Effector memory CD4-positive, alpha-beta T cell (primary cell): ENCODE data around the gene CCDC178.
"Not testable (repeated sequence)": the region's sequence is repeated elsewhere in the genome, so short reads cannot be mapped to it uniquely, and the experiment has no call there.

ENCODE experiments used
- DNase-seq, 3 donors: peaks; one replicate each; pipeline ENCODE4 v3.0.0-alpha.2; 2020
- H3K27ac ChIP-seq: 2 replicates; pipeline ENCODE4 v1.7.0; 2013; ENCODE audit warnings: mild to moderate bottlenecking, low read length, moderate library complexity; ENCODE audit not compliant: insufficient read depth, poor library complexity, severe bottlenecking
- H3K27me3 ChIP-seq: replicated peaks from 2 replicates; pipeline ENCODE4 v1.7.0; 2013; ENCODE audit warnings: mild to moderate bottlenecking, low read length; ENCODE audit not compliant: insufficient read depth, control insufficient read depth, poor library complexity, severe bottlenecking
- H3K36me3 ChIP-seq: 2 replicates; pipeline ENCODE4 v1.7.0; 2013; ENCODE audit warnings: mild to moderate bottlenecking, low read length, moderate library complexity; ENCODE audit not compliant: control insufficient read depth, insufficient read depth
- H3K4me1 ChIP-seq: 2 replicates; pipeline ENCODE4 v1.7.0; 2013; ENCODE audit warnings: low read length, mild to moderate bottlenecking; ENCODE audit not compliant: control insufficient read depth, insufficient read depth, poor library complexity, severe bottlenecking
- H3K4me3 ChIP-seq: 2 replicates; pipeline ENCODE4 v1.7.0; 2013; ENCODE audit warnings: low read length, low read depth, mild to moderate bottlenecking; ENCODE audit not compliant: insufficient read depth, poor library complexity, severe bottlenecking
- H3K9me3 ChIP-seq: 2 replicates; pipeline ENCODE4 v1.7.0; 2013; ENCODE audit warnings: mild to moderate bottlenecking, low read length, moderate library complexity; ENCODE audit not compliant: control insufficient read depth

CCDC178 gene

GRCh38 chr18:32956591-32957315 is 483.8 kb downstream of the CCDC178 start:
- Histone ChIP-seq H3K4me1 (no peaks in the 10 kb centered on the region), H3K4me3 (no peak overlapping the region), H3K9me3 (no peaks in the 10 kb centered on the region), H3K27me3 (no peaks in the 10 kb centered on the region), H3K36me3 (no peaks in the 10 kb centered on the region), H3K27ac (no peak overlapping the region)
- DNase-seq: no peak

- not testable (repeated sequence) for H3K9me3 ChIP-seq, H3K27ac ChIP-seq, H3K27me3 ChIP-seq, H3K36me3 ChIP-seq, H3K4me1 ChIP-seq, H3K4me3 ChIP-seq, DNase-seq
These were observed 488.2 kb downstream of the CCDC178 start for GRCh38 chr18:32952318-32952717.

GRCh38 chr18:32937597-32937996 is 502.9 kb downstream of the CCDC178 start:
- Histone ChIP-seq H3K27me3 (no peaks in the 10 kb centered on the region), H3K9me3 (no peaks in the 10 kb centered on the region)

GRCh38 chr18:32937066-32937465 is 503.5 kb downstream of the CCDC178 start:
- Histone ChIP-seq H3K27me3 (no peaks in the 10 kb centered on the region), H3K36me3 (no peaks in the 10 kb centered on the region), H3K9me3 (no peaks in the 10 kb centered on the region), H3K4me1 (no peaks in the 10 kb centered on the region), H3K4me3 (no peak overlapping the region), H3K27ac (no peak overlapping the region)
- DNase-seq: no peak

More at GRCh38 chr18:32937597-32937996, 502.9 kb downstream of the CCDC178 start:
- H3K4me1 ChIP-seq: no peaks in the 10 kb centered on the region
- H3K27ac ChIP-seq: no peak overlapping the region
- H3K4me3 ChIP-seq: no peak overlapping the region
- DNase-seq: no peak
- no peaks in the 10 kb centered on the region for H3K36me3 ChIP-seq

GRCh38 chr18:32934201-32934600 is 506.3 kb downstream of the CCDC178 start:
- DNase-seq: no peak
- Histone ChIP-seq H3K4me1 (no peaks in the 10 kb centered on the region), H3K9me3 (no peaks in the 10 kb centered on the region), H3K4me3 (no peak overlapping the region), H3K27me3 (no peaks in the 10 kb centered on the region), H3K27ac (no peak overlapping the region), H3K36me3 (no peaks in the 10 kb centered on the region)

- no peaks in the 10 kb centered on the region for H3K4me1 ChIP-seq
- H3K27ac ChIP-seq: no peak overlapping the region
- DNase-seq: no peak
- no peaks in the 10 kb centered on the region for H3K9me3 ChIP-seq
- no peaks in the 10 kb centered on the region for H3K27me3 ChIP-seq
- H3K4me3 ChIP-seq: no peak overlapping the region
- no peaks in the 10 kb centered on the region for H3K36me3 ChIP-seq
These were observed 509.7 kb downstream of the CCDC178 start for GRCh38 chr18:32930695-32931301.

GRCh38 chr18:32929213-32929612 is 511.3 kb downstream of the CCDC178 start:
- H3K27ac ChIP-seq: no peak overlapping the region
- H3K9me3 ChIP-seq: no peaks in the 10 kb centered on the region
- H3K4me1 ChIP-seq: no peaks in the 10 kb centered on the region
- no peak for DNase-seq
- H3K36me3 ChIP-seq: no peaks in the 10 kb centered on the region
- H3K4me3 ChIP-seq: no peak overlapping the region
- H3K27me3 ChIP-seq: no peaks in the 10 kb centered on the region

- Histone ChIP-seq H3K27ac (no peak overlapping the region), H3K9me3 (no peaks in the 10 kb centered on the region), H3K27me3 (no peaks in the 10 kb centered on the region)
These were observed 517.5 kb downstream of the CCDC178 start for GRCh38 chr18:32922951-32923430.

GRCh38 chr18:32920796-32921787 is 519.4 kb downstream of the CCDC178 start:
- Histone ChIP-seq H3K4me3 (no peak overlapping the region), H3K27me3 (no peaks in the 10 kb centered on the region), H3K9me3 (no peaks in the 10 kb centered on the region), H3K36me3 (no peaks in the 10 kb centered on the region), H3K4me1 (no peaks in the 10 kb centered on the region), H3K27ac (no peak overlapping the region)
- no peak for DNase-seq

More at GRCh38 chr18:32922951-32923430, 517.5 kb downstream of the CCDC178 start:
- H3K4me1 ChIP-seq: no peaks in the 10 kb centered on the region
- H3K4me3 ChIP-seq: no peak overlapping the region
- no peaks in the 10 kb centered on the region for H3K36me3 ChIP-seq
- DNase-seq: no peak
